Measurements from ENCODE around the gene FBXO38.
A peak's percentile ranks its signal among the peaks of the same experiment; 100 is the strongest.

Gene FBXO38, protein sequence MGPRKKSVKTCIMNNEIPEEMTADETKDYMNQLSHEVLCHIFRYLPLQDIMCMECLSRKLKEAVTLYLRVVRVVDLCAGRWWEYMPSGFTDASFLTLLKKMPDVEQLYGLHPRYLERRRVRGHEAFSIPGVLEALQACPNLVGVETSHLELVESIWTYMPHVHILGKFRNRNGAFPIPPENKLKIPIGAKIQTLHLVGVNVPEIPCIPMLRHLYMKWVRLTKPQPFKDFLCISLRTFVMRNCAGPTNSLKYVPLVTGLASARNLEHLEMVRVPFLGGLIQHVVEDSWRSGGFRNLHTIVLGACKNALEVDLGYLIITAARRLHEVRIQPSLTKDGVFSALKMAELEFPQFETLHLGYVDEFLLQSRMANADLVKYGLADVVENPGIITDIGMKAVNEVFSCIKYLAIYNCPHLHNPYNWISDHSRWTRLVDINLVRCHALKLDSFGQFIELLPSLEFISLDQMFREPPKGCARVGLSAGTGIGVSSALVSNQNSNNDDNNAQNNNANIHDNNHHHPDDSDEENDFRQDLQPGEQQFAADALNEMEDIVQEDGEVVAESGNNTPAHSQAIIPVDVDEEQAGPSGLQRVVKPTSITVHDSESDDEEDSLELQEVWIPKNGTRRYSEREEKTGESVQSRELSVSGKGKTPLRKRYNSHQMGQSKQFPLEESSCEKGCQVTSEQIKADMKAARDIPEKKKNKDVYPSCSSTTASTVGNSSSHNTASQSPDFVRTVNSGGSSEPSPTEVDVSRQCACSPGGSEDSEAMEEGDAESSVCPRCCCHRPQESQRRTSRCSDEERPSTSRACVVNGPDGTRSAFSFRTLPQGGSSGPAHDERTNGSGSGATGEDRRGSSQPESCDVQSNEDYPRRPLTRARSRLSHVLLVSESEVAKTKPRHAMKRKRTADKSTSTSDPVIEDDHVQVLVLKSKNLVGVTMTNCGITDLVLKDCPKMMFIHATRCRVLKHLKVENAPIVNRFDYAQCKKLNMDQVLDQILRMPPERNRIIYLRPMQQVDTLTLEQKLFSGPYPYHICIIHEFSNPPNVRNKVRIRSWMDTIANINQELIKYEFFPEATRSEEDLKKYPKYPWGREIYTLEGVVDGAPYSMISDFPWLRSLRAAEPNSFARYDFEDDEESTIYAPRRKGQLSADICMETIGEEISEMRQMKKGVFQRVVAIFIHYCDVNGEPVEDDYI

DNA sequence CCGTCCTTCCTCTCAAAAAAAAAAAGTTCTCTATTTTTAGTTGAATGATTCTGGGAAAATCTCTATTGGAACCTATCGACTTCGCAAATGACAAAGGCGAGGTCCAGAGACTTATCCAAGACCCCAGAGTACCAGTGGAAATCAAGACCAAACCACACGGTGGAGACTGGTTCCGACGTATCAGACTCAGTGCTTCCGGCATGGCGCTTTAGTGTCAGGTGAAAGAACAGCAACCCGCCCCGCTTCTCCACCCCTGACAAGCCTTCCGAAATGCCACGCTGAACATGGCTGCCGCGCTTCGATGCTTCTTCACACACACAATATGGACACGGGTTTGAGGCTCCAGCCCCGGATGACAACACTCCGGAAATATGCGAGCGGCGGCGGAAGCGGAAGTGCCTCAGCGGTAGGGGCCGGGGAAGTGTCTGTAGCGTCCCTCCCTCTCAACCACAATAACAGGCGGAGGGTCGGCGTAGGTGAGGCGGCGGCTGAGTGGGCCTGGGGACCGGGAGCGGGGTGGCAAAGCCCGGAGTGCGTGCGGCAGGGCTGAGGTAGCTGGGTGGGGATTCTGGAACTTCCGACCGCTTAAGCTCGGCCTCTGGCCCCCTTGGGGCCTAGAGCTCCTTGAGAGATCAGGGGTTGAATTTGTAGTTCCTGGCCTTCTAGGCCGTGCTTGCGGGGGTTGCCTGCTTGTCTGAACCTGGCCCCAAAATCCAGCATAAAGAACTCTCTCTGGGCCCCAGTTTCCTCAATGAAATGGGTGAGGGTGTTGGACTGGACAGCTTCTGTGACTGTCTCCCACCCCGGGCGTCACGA is at the start of gene FBXO38:
FBXO38 (plus strand) TSS at position 395 of the 816 bp plus-strand sequence. CDS start 10,819 bp downstream, outside the sequence.
- DNase-seq (ENCODE audit: low spot score) = peak; percentile 98

DNA sequence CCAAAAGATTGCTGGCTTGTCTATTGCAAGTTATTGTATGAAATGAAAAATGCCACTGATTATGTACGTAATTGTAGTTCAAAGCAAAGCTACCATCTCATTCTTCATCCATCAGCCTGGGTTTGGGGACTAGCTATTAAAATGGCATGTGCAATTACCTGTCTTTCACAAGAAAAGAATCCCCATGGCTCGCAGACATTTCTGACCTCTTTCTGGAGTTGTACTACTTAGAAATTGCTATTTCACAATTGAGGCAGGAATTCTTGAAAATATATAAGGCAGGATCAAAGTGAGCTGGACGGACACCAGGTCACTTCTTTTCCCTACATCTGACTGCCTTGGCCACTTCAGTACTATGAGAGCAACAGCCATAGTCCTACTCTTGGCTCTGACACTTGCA is 48.5 kb upstream of the FBXO38 start, which contains the start of gene SPINK9:
SPINK9 (plus strand) TSS at position 301 of the 400 bp plus-strand sequence; CDS start at position 356, 55 bp downstream.
- no peak for DNase-seq (ENCODE audit: low spot score)

DNA sequence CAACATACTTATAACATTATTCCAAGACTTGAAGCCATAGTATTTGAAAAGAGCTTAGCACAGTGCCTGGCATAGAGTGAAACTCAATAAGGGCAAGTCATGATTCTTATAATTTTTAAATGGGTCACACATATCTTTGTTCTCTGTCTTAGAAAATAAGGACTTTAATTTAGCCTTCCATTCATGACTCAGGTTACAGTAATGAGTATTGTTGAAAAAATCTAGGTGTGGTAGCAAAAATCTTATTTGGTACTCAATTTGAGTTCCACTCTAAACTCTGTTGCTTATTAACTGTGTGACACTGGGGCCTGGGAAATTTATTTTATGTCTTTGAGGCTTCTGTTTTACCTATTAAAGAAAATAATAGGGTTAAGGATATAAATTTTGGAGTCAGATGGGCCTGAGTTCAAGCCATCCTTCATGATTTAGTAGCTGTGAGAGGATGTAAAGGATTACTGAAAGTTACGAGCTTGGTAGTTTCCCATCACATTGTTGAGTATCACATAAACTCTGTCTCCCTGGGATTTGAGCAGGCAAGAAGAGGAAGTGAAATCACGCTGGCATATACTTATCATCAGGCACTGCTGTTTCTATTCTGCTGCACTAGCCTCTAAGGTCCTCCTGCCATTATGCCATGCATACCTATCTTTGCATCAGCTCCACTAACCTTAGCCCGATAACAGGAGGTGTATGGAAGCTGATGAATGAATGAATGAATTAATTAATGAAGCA is 46.9 kb upstream of the FBXO38 start:
- peak; percentile 37 for DNase-seq (ENCODE audit: low spot score)

DNA sequence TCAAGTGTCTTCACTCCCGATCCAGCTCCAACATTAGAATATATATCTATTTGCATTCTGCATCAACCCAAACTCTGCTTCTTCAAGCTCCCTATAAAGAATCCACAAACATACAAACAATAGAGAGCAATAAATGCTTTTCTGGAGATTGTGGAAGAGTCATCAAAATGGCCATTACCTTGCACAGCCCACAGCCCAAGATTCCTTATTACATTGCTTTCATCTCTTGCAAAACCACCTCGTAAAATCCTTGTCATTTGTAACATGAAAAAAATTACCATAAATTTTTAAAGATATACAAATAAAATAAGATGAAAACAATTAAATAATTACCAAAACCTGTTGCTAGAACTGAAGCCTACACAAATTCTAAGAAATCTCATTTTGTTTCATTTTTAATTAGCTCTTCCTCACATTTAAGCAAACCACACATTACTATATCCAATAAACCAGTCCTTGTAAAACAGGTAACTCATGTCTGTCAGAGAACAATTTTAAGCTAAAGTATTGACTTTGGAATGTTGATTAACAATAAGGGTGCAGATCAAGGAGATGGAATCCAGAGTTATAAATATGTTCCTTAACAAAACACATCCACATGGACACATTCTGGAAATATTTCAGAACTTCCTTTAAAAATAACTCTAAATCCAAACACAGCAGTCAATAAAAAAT is 41.2 kb upstream of the FBXO38 start:
- no peak for DNase-seq (ENCODE audit: low spot score)

DNA sequence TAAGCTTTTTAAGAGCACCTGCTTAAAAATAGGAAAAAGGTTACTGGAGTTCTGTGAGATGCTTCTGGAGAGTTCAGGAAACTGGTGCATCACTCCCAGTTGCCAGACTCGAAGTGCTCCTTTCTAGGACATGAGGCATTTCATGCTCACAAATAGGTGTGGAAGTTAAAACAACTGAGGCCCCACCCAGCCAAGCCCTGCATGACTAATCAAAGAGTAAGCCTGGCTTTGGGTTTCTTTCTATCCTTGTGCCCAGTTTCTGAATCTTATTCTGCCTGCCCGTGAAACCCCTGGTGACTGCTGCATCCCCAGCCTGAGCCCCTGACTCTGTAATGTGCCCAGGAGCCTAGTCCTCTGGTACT is 40.7 kb upstream of the FBXO38 start:
- DNase-seq (ENCODE audit: low spot score) = peak; percentile 24

DNA sequence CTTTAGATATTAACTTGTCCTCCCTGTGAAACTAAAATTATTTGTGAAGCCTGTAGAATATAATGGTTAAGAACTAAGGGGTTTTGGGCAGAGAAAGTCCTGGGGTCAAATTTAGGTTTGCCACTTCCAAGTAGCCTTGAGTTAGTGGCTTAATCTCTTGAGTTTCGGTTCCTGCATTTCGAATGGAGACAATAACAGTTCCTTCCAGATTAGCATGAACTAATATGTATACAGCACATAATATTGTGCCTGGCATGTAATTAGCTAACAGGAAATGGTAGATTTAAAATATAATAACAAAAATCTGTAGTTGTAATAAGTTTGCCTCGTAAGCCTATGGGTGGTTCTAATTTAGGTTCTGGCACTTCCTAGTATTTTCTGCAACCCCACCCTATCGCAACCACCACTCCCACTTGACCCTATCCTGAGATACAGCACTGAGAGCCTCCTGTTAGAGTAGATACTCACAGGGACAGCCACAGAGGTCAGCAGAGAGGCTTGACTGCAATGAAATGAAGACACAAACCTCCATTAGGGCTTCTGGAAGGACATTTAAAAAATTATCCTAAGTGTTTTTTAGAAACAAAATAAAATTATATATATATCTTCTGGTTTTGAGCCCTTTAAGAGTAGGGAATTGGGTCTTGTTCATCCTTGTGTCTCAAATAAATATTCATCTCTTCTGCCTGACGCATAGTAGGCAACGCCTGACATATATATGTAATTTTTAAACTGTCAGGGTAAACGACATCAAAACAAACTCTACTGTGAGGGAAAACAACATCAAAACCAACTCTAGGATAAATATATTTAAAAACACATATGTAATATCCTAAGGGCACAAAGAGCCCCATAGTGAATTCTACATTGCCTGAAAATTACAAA is 39.9 kb upstream of the FBXO38 start:
- no peak for DNase-seq (ENCODE audit: low spot score)

DNA sequence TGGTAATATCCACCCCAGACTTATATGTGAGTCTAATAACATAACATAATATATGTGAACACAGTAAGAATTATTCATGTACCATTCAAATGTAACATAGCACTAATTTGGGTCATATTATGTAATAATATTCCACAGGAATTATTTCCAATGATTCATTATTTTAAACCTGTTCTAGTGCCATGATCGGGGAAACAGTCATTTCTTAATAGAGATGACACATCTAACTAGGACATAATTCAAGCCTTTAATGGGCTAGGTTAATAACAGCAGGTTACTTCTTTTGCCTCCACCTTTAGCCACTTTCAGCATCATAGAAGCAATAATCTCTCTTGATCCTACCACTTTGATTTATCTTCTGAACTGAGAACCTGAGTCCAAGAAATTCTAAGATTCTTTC is 36.1 kb upstream of the FBXO38 start:
- DNase-seq (ENCODE audit: low spot score) = no peak

DNA sequence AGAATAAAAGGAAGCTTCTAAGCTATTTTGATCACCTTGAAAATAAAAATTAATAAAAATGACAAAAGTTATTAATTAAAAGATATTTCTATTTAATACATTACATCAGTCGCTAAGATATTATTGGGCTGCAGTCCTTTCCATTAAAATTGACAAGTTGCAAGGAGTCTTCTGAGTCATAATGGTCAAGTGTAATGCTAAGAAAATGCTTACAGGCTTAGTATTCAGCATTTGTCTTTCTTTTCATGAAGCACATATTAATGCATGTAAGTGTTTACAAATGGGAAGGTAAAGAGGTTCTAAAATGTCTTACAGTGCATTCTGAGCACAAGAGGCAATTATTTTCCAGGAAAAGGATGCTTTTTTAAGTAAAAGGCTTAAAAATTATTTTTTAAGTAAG is 31.1 kb upstream of the FBXO38 start:
- peak; percentile 6 for DNase-seq (ENCODE audit: low spot score)

DNA sequence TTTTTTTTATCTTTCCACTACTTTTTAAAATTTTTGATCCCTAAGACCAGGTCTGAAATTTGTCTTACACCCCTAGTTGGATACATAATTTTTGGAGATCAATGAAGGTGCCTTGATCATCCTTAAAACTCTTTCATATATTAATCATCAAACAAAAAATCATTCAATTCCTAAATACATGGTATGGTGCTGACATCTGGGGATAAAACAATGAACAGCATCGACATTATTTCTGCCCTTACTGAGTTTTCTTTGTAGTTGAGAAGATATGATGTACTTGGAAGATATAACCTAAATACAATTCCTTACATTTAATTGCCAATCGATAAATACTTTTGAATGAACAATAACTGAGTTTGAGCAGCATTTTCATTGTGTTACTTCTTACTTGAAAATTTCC is 30.1 kb upstream of the FBXO38 start:
- no peak for DNase-seq (ENCODE audit: low spot score)

DNA sequence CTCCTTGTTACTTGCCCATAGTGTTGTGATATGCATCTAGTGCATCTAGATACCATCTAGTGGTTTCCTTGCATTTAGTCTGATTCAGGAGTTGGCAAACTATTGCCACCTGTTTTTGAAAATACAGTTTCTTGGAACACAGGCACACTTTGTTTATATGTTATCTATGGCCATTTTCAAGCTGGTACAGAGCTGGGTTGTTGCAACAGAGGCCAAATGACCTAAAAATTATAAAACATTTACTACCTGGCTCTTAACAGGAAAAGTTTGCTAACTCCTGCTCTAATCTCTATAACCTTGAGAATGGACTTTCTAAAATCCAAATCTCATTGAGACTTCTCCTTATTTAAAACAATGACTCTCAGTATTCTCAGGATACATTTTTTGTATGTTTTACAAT is 19.4 kb upstream of the FBXO38 start:
- no peak for DNase-seq (ENCODE audit: low spot score)

DNA sequence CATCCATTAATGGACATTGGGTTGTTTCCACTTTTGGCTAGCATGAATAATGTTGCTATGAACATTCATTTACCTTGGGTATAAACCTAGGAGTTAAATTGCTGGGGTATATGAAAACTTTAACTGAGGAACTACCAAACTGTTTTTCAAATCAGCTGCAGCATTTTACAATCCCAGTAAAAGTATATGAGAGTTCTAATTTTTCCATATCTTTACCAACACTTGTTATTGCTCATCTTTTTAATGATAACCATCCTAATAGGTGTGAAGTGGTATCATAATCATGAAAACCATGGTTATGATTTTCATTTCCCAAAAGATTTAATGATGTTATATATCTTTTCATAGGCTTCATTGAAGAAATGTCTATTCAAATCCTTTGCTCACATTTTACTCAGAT is 15.5 kb upstream of the FBXO38 start:
- DNase-seq (ENCODE audit: low spot score) = no peak

DNA sequence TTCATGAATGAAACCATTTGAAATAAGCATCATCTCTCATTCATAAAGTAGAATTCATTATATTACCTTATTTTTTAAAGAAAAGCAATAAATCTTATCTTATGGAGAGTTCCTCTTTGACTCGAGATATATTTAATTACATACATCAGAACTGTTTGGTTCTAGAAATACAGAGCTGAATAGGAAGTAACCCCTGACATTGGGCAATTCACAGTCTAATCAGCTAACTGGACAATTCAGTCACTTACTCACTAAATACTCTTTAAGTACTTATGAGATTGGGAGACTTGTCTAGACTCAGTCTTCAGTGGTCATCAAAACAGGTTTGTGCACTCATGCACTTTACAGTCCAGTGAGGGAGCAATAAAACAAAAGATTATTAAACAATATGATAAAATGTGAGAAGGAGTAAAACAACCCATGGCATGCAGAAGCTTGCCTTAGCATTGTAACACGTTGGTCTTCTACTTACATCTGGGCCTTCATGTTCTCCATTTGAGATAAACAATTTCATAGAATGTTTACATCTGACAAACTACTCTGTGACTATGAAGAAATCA is 11.5 kb upstream of the FBXO38 start:
- no peak for DNase-seq (ENCODE audit: low spot score)

DNA sequence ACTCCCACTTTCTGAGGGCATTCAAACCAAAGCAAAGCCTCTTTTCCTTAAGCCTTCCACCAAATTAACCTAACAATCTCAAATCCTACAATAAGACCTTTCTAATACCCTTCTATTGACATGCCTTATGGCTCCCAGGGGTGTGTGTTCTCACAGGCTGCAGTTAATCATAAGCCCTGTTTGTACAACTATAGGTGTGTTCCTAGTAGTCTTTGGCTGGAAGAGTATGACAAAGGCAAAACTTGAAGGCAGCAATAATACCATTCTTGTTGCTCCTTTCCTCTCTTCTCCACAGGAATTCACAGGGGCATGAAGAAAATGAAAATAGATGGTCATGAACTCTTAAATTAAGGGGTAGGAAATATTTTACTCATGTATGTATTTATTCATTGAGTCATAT is 10.9 kb upstream of the FBXO38 start:
- no peak for DNase-seq (ENCODE audit: low spot score)

DNA sequence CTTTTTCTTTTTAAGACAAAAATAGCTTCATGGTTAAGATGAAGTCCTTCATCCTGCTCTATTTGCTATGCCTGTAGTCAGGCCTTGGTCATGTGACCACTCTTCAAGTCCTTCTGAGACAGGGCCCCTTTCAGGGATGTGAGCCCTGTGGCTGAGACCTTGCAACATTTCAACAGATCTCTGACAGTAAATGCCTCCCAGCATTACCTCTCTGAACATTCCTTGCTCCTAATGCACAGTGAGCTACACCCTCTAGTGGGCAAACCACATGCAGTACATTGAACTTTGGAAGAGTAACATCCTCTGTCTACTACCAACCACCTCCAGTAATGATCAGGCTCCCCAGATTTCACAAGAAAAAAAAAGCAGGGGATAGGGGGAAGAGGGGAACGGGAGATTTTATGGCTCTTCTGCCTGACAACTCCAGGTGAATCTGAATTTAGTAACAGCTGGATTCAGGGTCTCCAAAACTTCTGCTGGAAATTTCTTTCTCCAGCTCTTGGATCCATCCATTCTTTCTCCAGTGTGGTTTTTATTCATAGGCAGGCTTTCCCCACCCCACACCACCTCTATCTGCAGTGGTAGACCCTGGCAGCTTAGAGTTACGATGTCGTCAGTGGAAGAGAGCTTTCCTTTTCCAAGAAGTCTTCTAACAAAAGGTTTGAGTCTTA is 8.9 kb upstream of the FBXO38 start:
- peak; percentile 60 for DNase-seq (ENCODE audit: low spot score)

DNA sequence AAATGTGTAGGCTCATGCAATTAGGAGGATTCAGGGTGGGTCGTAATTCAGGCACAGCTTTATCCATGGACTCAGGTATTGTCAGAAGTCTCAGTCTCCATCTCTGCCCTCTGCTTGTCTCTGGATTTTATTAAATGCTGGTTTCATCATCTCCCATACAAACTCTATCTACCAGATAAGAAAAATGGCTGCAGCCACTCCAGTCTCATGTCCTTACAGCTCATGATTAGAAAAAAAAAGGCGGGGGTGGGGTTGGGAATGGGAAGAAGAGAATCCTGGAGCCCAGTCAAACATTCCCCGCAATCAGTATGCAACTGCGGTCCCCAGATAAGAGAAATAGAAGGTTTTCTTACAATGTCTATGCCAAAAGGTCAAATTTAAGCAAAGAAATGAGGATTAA is 7.6 kb upstream of the FBXO38 start:
- no peak for DNase-seq (ENCODE audit: low spot score)

DNA sequence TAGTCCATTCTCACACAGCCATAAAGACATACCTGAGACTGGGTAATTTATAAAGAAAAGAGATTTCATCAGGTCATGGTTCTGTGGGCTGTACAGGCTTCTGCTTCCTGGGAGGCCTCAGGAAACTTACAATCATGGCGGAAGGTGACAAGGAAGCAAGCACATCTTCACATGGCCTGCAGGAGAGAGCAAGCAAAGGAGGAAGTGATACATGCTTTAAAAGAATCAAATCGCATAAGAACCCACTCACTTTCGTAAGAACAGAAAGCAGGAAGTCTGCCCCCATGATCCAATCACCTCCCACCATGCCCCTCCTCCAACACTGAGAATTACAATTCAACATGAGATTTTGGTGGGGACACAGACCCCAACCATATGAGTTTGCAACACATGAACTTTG is 5.1 kb upstream of the FBXO38 start:
- no peak for DNase-seq (ENCODE audit: low spot score)

DNA sequence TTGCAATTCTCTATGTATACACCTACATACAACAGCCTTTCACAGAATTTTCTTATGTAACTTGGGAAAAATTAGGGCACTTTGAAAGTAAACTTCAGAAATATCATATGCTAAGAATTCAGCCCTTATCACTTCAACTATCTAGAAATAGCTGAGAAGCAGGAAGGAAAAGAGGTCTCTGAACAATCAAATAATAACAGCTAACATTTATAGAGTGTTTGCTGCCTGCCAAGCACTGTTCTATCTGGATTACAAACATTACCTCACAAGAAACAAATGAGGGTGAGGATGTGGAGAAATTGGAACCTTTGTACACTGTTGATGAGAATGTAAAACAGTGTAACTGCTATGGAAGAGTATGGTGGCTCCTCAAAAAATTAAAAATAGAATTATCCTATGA is 4.4 kb upstream of the FBXO38 start:
- DNase-seq (ENCODE audit: low spot score) = no peak

DNA sequence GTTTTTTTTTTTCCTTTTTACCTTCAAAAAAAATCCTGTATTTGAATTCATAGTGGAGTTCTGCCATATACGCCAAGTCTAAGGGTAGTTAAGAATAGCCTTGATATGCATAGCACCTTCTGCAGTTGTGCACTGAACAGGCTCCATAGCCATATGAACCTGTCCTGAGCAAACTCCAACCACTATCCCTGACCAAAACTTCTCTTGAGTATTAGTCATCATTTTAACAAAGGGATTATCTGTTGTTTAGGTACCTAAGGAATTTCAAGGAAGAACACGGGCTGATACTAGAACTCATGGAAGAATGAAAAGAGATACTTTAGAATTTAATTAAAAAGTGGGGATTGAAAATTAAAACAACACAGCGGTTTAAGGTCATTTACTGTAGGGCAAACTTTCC is 1.9 kb upstream of the FBXO38 start:
- DNase-seq (ENCODE audit: low spot score) = peak; percentile 49
